GM23338 (cell line): ENCODE data around the gene VIP. TPM values are rescaled to one million over a fixed set of nuclear protein-coding genes. Genes with fewer than 3 reads are reported as not detected.

Experiments used
- ATAC-seq: fragments of 200-7000 bp; cut with Tn5 transposase; 3 replicates; pipeline ENCODE4 v1.9.1; 2020
- DNase-seq: peaks from one replicate; pipeline ENCODE4 v3.0.0-alpha.2; 2015; ENCODE audit warnings: low spot score
- H2AFZ ChIP-seq: fragments of 200-600 bp; sonication (generic); 2 replicates; pipeline ENCODE4 v1.8.0; 2016; ENCODE audit warnings: antibody characterized with exemption, mild to moderate bottlenecking, moderate library complexity
- H3F3A ChIP-seq: fragments of 200-600 bp; sonication (generic); replicated peaks from 2 replicates; pipeline ENCODE4 v1.8.0; 2017; ENCODE audit warnings: antibody characterized with exemption, mixed run types, low read depth
- H3K27ac ChIP-seq: fragments of 200-600 bp; sonication (generic); 2 replicates; pipeline ENCODE4 v1.6.1; 2016; ENCODE audit warnings: low read depth
- H3K27me3 ChIP-seq: fragments of 200-600 bp; sonication (generic); 2 replicates; pipeline ENCODE4 v1.8.0; 2016; ENCODE audit warnings: mild to moderate bottlenecking, mixed run types, moderate library complexity; ENCODE audit not compliant: insufficient read depth
- H3K36me3 ChIP-seq: fragments of 200-600 bp; sonication (generic); 2 replicates; pipeline ENCODE4 v1.8.0; 2016; ENCODE audit warnings: mild to moderate bottlenecking; ENCODE audit not compliant: insufficient read depth
- H3K4me1 ChIP-seq: fragments of 200-600 bp; sonication (generic); 2 replicates; pipeline ENCODE4 v1.8.0; 2016; ENCODE audit warnings: mild to moderate bottlenecking, moderate library complexity; ENCODE audit not compliant: insufficient read depth
- H3K4me2 ChIP-seq: fragments of 200-600 bp; sonication (generic); 2 replicates; pipeline ENCODE4 v1.7.1; 2017; ENCODE audit warnings: mixed run types
- H3K4me3 ChIP-seq: fragments of 200-600 bp; sonication (generic); 2 replicates; pipeline ENCODE4 v1.6.1; 2016; ENCODE audit warnings: mixed run types
- H3K79me2 ChIP-seq: fragments of 200-600 bp; sonication (generic); replicated peaks from 2 replicates; pipeline ENCODE4 v1.8.0; 2017; ENCODE audit warnings: mild to moderate bottlenecking; ENCODE audit not compliant: insufficient read depth
- H3K9me2 ChIP-seq: fragments of 200-600 bp; sonication (generic); 2 replicates; pipeline ENCODE4 v1.8.0; 2017; ENCODE audit not compliant: insufficient read depth
- H4K20me1 ChIP-seq: fragments of 200-600 bp; sonication (generic); replicated peaks from 2 replicates; pipeline ENCODE4 v1.8.0; 2017; ENCODE audit warnings: mild to moderate bottlenecking; ENCODE audit not compliant: insufficient read depth
- H3K27ac Mint-ChIP-seq: 2 replicates; pipeline ENCODE4 v1.8.0; 2020; ENCODE audit warnings: inconsistent platforms, mild to moderate bottlenecking, moderate library complexity, mixed read lengths
- H3K27me3 Mint-ChIP-seq: 3 replicates; pipeline ENCODE4 v1.8.0; 2022; ENCODE audit warnings: low read depth, mild to moderate bottlenecking, moderate library complexity, mixed read lengths, inconsistent platforms; ENCODE audit not compliant: insufficient read depth, poor library complexity
- H3K36me3 Mint-ChIP-seq: 3 replicates; pipeline ENCODE4 v1.8.0; 2021; ENCODE audit warnings: low read depth, mild to moderate bottlenecking, inconsistent platforms, moderate library complexity, mixed read lengths
- H3K4me1 Mint-ChIP-seq: 3 replicates; pipeline ENCODE4 v1.8.0; 2020; ENCODE audit warnings: mild to moderate bottlenecking, inconsistent platforms, mixed read lengths
- H3K4me3 Mint-ChIP-seq: 3 replicates; pipeline ENCODE4 v1.8.0; 2021; ENCODE audit warnings: moderate library complexity, mild to moderate bottlenecking, inconsistent platforms, mixed read lengths
- H3K9me3 Mint-ChIP-seq: 3 replicates; pipeline ENCODE4 v1.8.0; 2020; ENCODE audit warnings: moderate library complexity, mild to moderate bottlenecking, inconsistent platforms, mixed read lengths
- CREB1 ChIP-seq: fragments of 250-450 bp; sonication (Bioruptor Pico); IDR thresholded peaks from 2 replicates; pipeline ENCODE4 v1.5.0; 2020; ENCODE audit warnings: low read depth, mild to moderate bottlenecking, moderate library complexity
- ETS1 ChIP-seq: IDR thresholded peaks from 2 replicates; pipeline ENCODE4 v1.6.1; 2016; ENCODE audit warnings: antibody characterized with exemption
- EZH2 ChIP-seq: fragments of 200-600 bp; sonication (generic); IDR thresholded peaks from one replicate; pipeline ENCODE4 v1.8.0; 2017; ENCODE audit warnings: antibody characterized with exemption, mild to moderate bottlenecking, low read depth; ENCODE audit not compliant: unreplicated experiment
- EZH2phosphoT487 ChIP-seq: fragments of 200-600 bp; sonication (generic); IDR thresholded peaks from one replicate; pipeline ENCODE4 v1.8.1; 2018; ENCODE audit warnings: antibody characterized with exemption; ENCODE audit not compliant: unreplicated experiment
- JUNB ChIP-seq: IDR thresholded peaks from one replicate; pipeline ENCODE4 v1.6.1; 2016; ENCODE audit warnings: antibody characterized with exemption; ENCODE audit not compliant: unreplicated experiment
- NANOG ChIP-seq: IDR thresholded peaks from 2 replicates; pipeline ENCODE4 v1.6.1; 2016; ENCODE audit warnings: antibody characterized with exemption, borderline replicate concordance
- POLR2AphosphoS5 ChIP-seq: IDR thresholded peaks from 2 replicates; pipeline ENCODE4 v1.6.1; 2016; ENCODE audit warnings: antibody characterized with exemption, low read depth
- STAT1 ChIP-seq: IDR thresholded peaks from one replicate; pipeline ENCODE4 v1.6.1; 2016; ENCODE audit warnings: antibody characterized with exemption; ENCODE audit not compliant: unreplicated experiment
- ZNF114 ChIP-seq: fragments of 250-450 bp; sonication (Bioruptor Pico); IDR thresholded peaks from 2 replicates; pipeline ENCODE4 v1.5.0; 2020; ENCODE audit warnings: mild to moderate bottlenecking, moderate library complexity
- ZNF331 ChIP-seq: fragments of 250-450 bp; sonication (Bioruptor Pico); IDR thresholded peaks from 2 replicates; pipeline ENCODE4 v1.5.0; 2020; ENCODE audit warnings: low read depth, mild to moderate bottlenecking, moderate library complexity
- polyA plus RNA-seq: library from polyadenylated mRNA; unstranded; fragments of >200 nt; fragmentation: Nextera tagmentation; extraction: Ambion mirVana; gene quantifications from 2 replicates; pipeline ENCODE4 v1.2.1, GENCODE V29; 2016
- total RNA-seq: library from RNA; depleted of rRNA; stranded (reverse); fragments of >200 nt; shearing (Covaris generic); gene quantifications from 2 replicates; pipeline ENCODE4 v1.2.3, GENCODE V29; 2014
- TF ChIP-seq, protein P1 (sequence below), 2 experiments: fragments of 200-600 bp in 1 of 2; sonication (generic) in 1 of 2; conservative IDR thresholded peaks; 2 replicates each; pipeline versions ENCODE4 v1.5.1 to v1.6.1; 2016 to 2017; ENCODE audit warnings: antibody characterized with exemption in 2 of 2, low read depth in 2 of 2, mild to moderate bottlenecking in 2 of 2, moderate library complexity in 1 of 2

The VIP gene
- total and polyA plus RNA-seq, 2 experiments from 2014 or later, result not detected

DNA sequence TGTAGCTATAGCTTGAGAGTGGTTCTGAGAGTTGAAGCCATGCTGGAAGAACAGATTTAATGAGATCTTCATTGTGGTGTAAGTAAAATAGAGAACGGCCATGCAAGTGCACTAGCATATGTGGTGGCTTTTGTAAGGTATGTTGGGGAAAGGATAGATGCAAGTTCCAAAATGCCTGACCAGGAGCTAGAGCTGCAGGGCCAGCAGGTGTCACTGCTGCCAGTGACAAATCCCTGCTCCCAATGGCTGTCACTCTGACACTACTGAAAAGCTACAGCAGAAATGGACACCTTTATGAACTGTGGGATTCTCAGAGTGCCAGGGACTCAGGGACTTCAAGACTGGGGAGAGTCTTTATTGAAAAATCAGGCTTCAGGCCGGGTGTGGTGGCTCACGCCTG lies 23.1 kb upstream of the VIP start:
- no peaks in the 10 kb centered on the region for H3K4me1 ChIP-seq
- Mint-ChIP-seq H3K27me3 (no peaks in the 10 kb centered on the region), H3K4me1 (peaks cover 4% of the 10 kb centered on the region; the same call in 2 of the 3 replicates), H3K27ac (no peak overlapping the region), H3K4me3 (no peak overlapping the region), H3K36me3 (no peaks in the 10 kb centered on the region; the same call in 2 of the 3 replicates), H3K9me3 (no peaks in the 10 kb centered on the region)
- DNase-seq (peak; percentile 39), ATAC-seq (peak; percentile 59)
- H3K36me3 ChIP-seq, result no peaks in the 10 kb centered on the region
- no peaks in the 10 kb centered on the region for H3F3A ChIP-seq
- H3K27ac ChIP-seq, result no peak overlapping the region
- 0 out of 2 replicates have a peak, but pooled peaks cover 3% of the 10 kb centered on the region for H3K9me2 ChIP-seq
- 0 out of 2 replicates have a peak overlapping the region, but pooled peaks have one; percentile 25 for H2AFZ ChIP-seq
- TF ChIP-seq, protein P1, sequence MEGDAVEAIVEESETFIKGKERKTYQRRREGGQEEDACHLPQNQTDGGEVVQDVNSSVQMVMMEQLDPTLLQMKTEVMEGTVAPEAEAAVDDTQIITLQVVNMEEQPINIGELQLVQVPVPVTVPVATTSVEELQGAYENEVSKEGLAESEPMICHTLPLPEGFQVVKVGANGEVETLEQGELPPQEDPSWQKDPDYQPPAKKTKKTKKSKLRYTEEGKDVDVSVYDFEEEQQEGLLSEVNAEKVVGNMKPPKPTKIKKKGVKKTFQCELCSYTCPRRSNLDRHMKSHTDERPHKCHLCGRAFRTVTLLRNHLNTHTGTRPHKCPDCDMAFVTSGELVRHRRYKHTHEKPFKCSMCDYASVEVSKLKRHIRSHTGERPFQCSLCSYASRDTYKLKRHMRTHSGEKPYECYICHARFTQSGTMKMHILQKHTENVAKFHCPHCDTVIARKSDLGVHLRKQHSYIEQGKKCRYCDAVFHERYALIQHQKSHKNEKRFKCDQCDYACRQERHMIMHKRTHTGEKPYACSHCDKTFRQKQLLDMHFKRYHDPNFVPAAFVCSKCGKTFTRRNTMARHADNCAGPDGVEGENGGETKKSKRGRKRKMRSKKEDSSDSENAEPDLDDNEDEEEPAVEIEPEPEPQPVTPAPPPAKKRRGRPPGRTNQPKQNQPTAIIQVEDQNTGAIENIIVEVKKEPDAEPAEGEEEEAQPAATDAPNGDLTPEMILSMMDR (conservative IDR thresholded peaks at IDR 0.05; ENCODE audit: low read depth in 2 of 2), result peak; percentile 44 to 70
- no peak for TF ChIP-seq EZH2
- H3K4me2 ChIP-seq, result no peak overlapping the region
- no peaks in the 10 kb centered on the region for H3K79me2 ChIP-seq
- H3K4me3 ChIP-seq, result no peak overlapping the region
- no peaks in the 10 kb centered on the region for H3K27me3 ChIP-seq
- H4K20me1 ChIP-seq, result no peaks in the 10 kb centered on the region

DNA sequence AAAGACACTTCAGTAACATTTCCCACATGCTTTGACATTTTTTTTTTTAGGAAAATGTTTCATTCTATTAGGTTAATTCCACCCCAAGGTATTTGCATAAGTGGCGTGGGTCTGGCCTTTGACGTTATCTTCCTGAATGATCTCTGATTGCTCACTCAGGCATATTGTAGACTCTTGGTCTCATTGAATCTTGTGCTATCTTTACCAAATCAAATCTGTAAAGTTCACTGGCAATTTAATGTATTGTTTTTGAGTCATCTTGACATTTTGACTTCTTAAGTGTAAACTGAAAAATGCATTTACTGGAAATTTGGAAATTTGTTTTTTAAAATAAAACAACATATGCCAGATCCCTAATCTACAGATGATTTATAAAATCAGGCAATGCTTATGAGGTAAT lies 16.0 kb upstream of the VIP start:
- ATAC-seq, result no peak
- Mint-ChIP-seq H3K36me3 (no peaks in the 10 kb centered on the region; the same call in 2 of the 3 replicates), H3K9me3 (peaks cover 5% of the 10 kb centered on the region; the same call in 1 of the 3 replicates), H3K27ac (no peak overlapping the region), H3K4me1 (no peaks in the 10 kb centered on the region), H3K4me3 (no peak overlapping the region), H3K27me3 (no peaks in the 10 kb centered on the region)
- no peak overlapping the region for H3K4me2 ChIP-seq
- H3K4me3 ChIP-seq, result no peak overlapping the region
- no peaks in the 10 kb centered on the region for H3K27me3 ChIP-seq
- H4K20me1 ChIP-seq, result no peaks in the 10 kb centered on the region
- H3K4me1 ChIP-seq, result no peaks in the 10 kb centered on the region
- H2AFZ ChIP-seq, result no peak overlapping the region
- no peak for DNase-seq
- H3K36me3 ChIP-seq, result no peaks in the 10 kb centered on the region
- no peaks in the 10 kb centered on the region for H3F3A ChIP-seq
- no peaks in the 10 kb centered on the region for H3K79me2 ChIP-seq
- H3K9me2 ChIP-seq, result no peaks in the 10 kb centered on the region
- TF ChIP-seq STAT1 (no peak), NANOG (no peak)
- H3K27ac ChIP-seq, result no peak overlapping the region

DNA sequence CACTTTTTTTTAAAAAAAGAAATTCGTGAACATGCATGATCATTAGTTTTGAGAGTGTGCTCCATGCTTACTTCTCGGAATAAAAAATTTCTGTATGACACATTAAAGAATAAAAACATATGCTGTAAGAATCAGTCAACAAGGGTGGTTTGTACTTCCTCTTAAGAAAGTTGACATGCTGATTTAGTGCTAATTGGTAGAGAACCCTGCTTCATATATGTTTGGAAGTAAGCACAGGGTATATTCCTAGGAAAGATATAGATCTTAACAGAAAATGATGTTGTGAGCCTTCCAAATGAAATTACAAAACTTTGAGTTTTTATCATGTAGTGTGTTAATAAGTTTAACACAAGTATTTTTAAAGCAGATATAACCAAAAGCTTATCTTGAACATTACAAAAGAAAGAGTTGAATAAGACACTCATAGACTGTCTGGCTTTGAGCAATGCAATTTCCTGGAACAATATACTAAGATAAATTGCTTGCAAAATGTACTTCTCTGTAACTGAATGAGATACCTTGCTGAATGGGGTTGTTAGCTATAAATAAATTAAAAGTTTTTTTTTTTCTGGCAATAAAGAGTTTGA lies 13.8 kb upstream of the VIP start:
- H3F3A ChIP-seq, result no peaks in the 10 kb centered on the region
- no peaks in the 10 kb centered on the region for H4K20me1 ChIP-seq
- H3K4me1 Mint-ChIP-seq, result no peaks in the 10 kb centered on the region
- TF ChIP-seq NANOG (no peak), EZH2phosphoT487 (no peak), ZNF114 (CRISPR knock-in tag) (no peak), CREB1 (no peak), JUNB (no peak), EZH2 (no peak), ETS1 (no peak), ZNF331 (no peak), POLR2AphosphoS5 (no peak), STAT1 (no peak)
- TF ChIP-seq, protein P1 (conservative IDR thresholded peaks at IDR 0.05; ENCODE audit: low read depth in 2 of 2), result no peak

More for the DNA sequence above, 13.8 kb upstream of the VIP start:
- Histone ChIP-seq H3K27ac (no peak overlapping the region), H3K9me2 (no peaks in the 10 kb centered on the region), H3K4me2 (no peak overlapping the region), H3K79me2 (no peaks in the 10 kb centered on the region), H3K27me3 (no peaks in the 10 kb centered on the region), H3K4me1 (no peaks in the 10 kb centered on the region), H3K4me3 (no peak overlapping the region), H3K36me3 (no peaks in the 10 kb centered on the region), H2AFZ (no peak overlapping the region)
- DNase-seq (no peak), ATAC-seq (no peak)
- peaks cover 5% of the 10 kb centered on the region; the same call in 1 of the 3 replicates for H3K9me3 Mint-ChIP-seq
- H3K4me3 Mint-ChIP-seq, result no peak overlapping the region
- H3K36me3 Mint-ChIP-seq, result no peaks in the 10 kb centered on the region; the same call in 2 of the 3 replicates
- no peak overlapping the region for H3K27ac Mint-ChIP-seq
- no peaks in the 10 kb centered on the region for H3K27me3 Mint-ChIP-seq
